Hematopoietic multipotent progenitor cell treated with erythropoietin and hydrocortisone succinate and interleukin-3 and kit ligand, for 6 days (in vitro differentiated cells): ENCODE measurements around the gene PTPRD.

ENCODE experiments used
- DNase-seq: peaks from one replicate; pipeline ENCODE4 v3.0.0-alpha.2; 2015

PTPRD gene

GRCh38 chr9:10612641-10613398, at the start of gene PTPRD:
TSS of gene PTPRD (minus strand) at chr9:10613002.
- peak; percentile 53 for DNase-seq

- no peak for DNase-seq
These were observed 49.2 kb upstream of the PTPRD start for GRCh38 chr9:10661994-10662393.

GRCh38 chr9:10661376-10661775, 48.6 kb upstream of the PTPRD start:
- no peak for DNase-seq

- DNase-seq, result no peak
These were observed 38.2 kb upstream of the PTPRD start for GRCh38 chr9:10651012-10651411.

- no peak for DNase-seq
These were observed 36.3 kb upstream of the PTPRD start for GRCh38 chr9:10649076-10649475.

- no peak for DNase-seq
These were observed 21.0 kb upstream of the PTPRD start for GRCh38 chr9:10633785-10634184.

GRCh38 chr9:10614196-10614800, 1.5 kb upstream of the PTPRD start:
- no peak for DNase-seq

GRCh38 chr9:10613419-10613818, 617 bp upstream of the PTPRD start:
- DNase-seq, result no peak

- DNase-seq, result no peak
These were observed 7.4 kb downstream of the PTPRD start for GRCh38 chr9:10605388-10605787.

- DNase-seq, result no peak
These were observed 7.9 kb downstream of the PTPRD start for GRCh38 chr9:10604927-10605326.

GRCh38 chr9:10597801-10598200, 15.0 kb downstream of the PTPRD start:
- no peak for DNase-seq

GRCh38 chr9:10594482-10594881, 18.3 kb downstream of the PTPRD start:
- DNase-seq, result no peak

- DNase-seq, result no peak
These were observed 26.4 kb downstream of the PTPRD start for GRCh38 chr9:10586407-10586806.

- DNase-seq, result no peak
These were observed 41.1 kb downstream of the PTPRD start for GRCh38 chr9:10571699-10572098.

GRCh38 chr9:10566848-10567247, 46.0 kb downstream of the PTPRD start:
- DNase-seq, result no peak

GRCh38 chr9:10562581-10563343, 50.0 kb downstream of the PTPRD start:
- no peak for DNase-seq

GRCh38 chr9:10548348-10548747, 64.5 kb downstream of the PTPRD start:
- no peak for DNase-seq

GRCh38 chr9:10538073-10538472, 74.7 kb downstream of the PTPRD start:
- DNase-seq, result no peak

GRCh38 chr9:10534850-10535249, 78.0 kb downstream of the PTPRD start:
- no peak for DNase-seq

- no peak for DNase-seq
These were observed 86.8 kb downstream of the PTPRD start for GRCh38 chr9:10525972-10526371.

GRCh38 chr9:10523164-10523563, 89.6 kb downstream of the PTPRD start:
- DNase-seq, result no peak

GRCh38 chr9:10512144-10512543, 100.7 kb downstream of the PTPRD start:
- DNase-seq, result no peak

- DNase-seq, result no peak
These were observed 123.9 kb downstream of the PTPRD start for GRCh38 chr9:10488937-10489336.

GRCh38 chr9:10479172-10479571, 133.6 kb downstream of the PTPRD start:
- peak; percentile 11 for DNase-seq
